ENCODE results near the gene PHTF2. TPM values are rescaled to one million over a fixed set of nuclear protein-coding genes. Genes with fewer than 3 reads are reported as not detected.

Gene PHTF2
- total and polyA plus RNA-seq, 2 experiments from 2014 or later, result 13.3 to 26.9 TPM

DNA sequence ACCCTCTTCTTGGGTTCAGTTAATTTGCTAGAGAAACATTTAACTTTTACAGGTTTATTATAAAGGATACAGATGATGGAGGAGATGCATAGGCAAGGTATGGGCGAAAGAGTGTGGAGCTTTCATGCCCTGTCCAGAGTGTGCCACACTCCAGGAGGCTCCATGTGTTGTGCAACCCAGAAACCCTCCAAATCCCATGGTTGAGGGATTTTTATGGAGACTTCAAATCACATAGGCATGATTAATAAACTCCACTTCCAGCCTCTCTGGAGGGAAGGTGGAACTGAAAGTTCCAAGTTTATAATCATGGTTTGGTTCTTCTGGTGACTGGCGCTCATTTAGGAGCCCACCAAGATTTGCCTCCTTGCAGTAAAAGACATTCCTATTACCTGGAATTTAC lies 159.9 kb downstream of the PHTF2 start:
- H3K27ac ChIP-seq, result no peak overlapping the region
- no peaks in the 10 kb centered on the region for H3K4me1 ChIP-seq (ENCODE audit: insufficient read depth)
- WGBS (ENCODE audit: low lambda C conversion rate, missing lambda C conversion rate), result 100% methylated on average over 2 of the region's 2 CpGs
- H3K9me2 ChIP-seq (replicated peaks; ENCODE audit: insufficient read depth), result no peaks in the 10 kb centered on the region
- no peak for DNase-seq (ENCODE audit: low spot score)
- H3K9me3 ChIP-seq (ENCODE audit: low read depth), result no peaks in the 10 kb centered on the region
- no peaks in the 10 kb centered on the region for H4K20me1 ChIP-seq (ENCODE audit: insufficient read depth, poor library complexity, severe bottlenecking)
- H3K36me3 ChIP-seq (replicated peaks; ENCODE audit: insufficient read depth, low read depth), result no peaks in the 10 kb centered on the region
- H2AFZ ChIP-seq, result no peak overlapping the region
- TF ChIP-seq, protein P1, sequence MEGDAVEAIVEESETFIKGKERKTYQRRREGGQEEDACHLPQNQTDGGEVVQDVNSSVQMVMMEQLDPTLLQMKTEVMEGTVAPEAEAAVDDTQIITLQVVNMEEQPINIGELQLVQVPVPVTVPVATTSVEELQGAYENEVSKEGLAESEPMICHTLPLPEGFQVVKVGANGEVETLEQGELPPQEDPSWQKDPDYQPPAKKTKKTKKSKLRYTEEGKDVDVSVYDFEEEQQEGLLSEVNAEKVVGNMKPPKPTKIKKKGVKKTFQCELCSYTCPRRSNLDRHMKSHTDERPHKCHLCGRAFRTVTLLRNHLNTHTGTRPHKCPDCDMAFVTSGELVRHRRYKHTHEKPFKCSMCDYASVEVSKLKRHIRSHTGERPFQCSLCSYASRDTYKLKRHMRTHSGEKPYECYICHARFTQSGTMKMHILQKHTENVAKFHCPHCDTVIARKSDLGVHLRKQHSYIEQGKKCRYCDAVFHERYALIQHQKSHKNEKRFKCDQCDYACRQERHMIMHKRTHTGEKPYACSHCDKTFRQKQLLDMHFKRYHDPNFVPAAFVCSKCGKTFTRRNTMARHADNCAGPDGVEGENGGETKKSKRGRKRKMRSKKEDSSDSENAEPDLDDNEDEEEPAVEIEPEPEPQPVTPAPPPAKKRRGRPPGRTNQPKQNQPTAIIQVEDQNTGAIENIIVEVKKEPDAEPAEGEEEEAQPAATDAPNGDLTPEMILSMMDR (IDR thresholded peaks at IDR 0.05; ENCODE audit: poor library complexity), result no peak
- TF ChIP-seq EZH2phosphoT487 (IDR thresholded peaks at IDR 0.05; ENCODE audit: low read depth, severe bottlenecking, unreplicated experiment) (no peak), EZH2 (IDR thresholded peaks at IDR 0.05; ENCODE audit: borderline replicate concordance) (no peak)
- H3K4me2 ChIP-seq, result no peak overlapping the region
- no peaks in the 10 kb centered on the region for H3K79me2 ChIP-seq
- no peak overlapping the region for H3K4me3 ChIP-seq
- no peaks in the 10 kb centered on the region for H3K27me3 ChIP-seq

- no peaks in the 10 kb centered on the region for H3K9me2 ChIP-seq (replicated peaks; ENCODE audit: insufficient read depth)
- no peak overlapping the region for H3K27ac ChIP-seq
Observed at GRCh38 chr7:77959080-77959479, 160.5 kb downstream of the PHTF2 start.

GRCh38 chr7:77960336-77960735 lies 161.8 kb downstream of the PHTF2 start:
- Histone ChIP-seq H3K27ac (no peak overlapping the region), H3K4me1 (ENCODE audit: insufficient read depth) (no peaks in the 10 kb centered on the region), H3K9me2 (replicated peaks; ENCODE audit: insufficient read depth) (no peaks in the 10 kb centered on the region), H3K4me3 (no peak overlapping the region), H3K4me2 (no peak overlapping the region), H3K79me2 (no peaks in the 10 kb centered on the region), H4K20me1 (ENCODE audit: insufficient read depth, poor library complexity, severe bottlenecking) (no peaks in the 10 kb centered on the region), H2AFZ (no peak overlapping the region), H3K9me3 (ENCODE audit: low read depth) (no peaks in the 10 kb centered on the region), H3K27me3 (no peaks in the 10 kb centered on the region), H3K36me3 (replicated peaks; ENCODE audit: insufficient read depth, low read depth) (no peaks in the 10 kb centered on the region)
- TF ChIP-seq EZH2phosphoT487 (IDR thresholded peaks at IDR 0.05; ENCODE audit: low read depth, severe bottlenecking, unreplicated experiment) (no peak), EZH2 (IDR thresholded peaks at IDR 0.05; ENCODE audit: borderline replicate concordance) (no peak)
- TF ChIP-seq, protein P1 (IDR thresholded peaks at IDR 0.05; ENCODE audit: poor library complexity), result no peak
- DNase-seq (ENCODE audit: low spot score), result no peak
- WGBS (ENCODE audit: low lambda C conversion rate, missing lambda C conversion rate), result 76% methylated on average over 2 of the region's 2 CpGs

More at GRCh38 chr7:77959080-77959479, 160.5 kb downstream of the PHTF2 start:
- Histone ChIP-seq H3K79me2 (no peaks in the 10 kb centered on the region), H3K4me1 (ENCODE audit: insufficient read depth) (no peaks in the 10 kb centered on the region), H3K4me2 (no peak overlapping the region), H2AFZ (no peak overlapping the region), H3K36me3 (replicated peaks; ENCODE audit: insufficient read depth, low read depth) (no peaks in the 10 kb centered on the region), H3K9me3 (ENCODE audit: low read depth) (no peaks in the 10 kb centered on the region), H3K4me3 (no peak overlapping the region), H3K27me3 (no peaks in the 10 kb centered on the region), H4K20me1 (ENCODE audit: insufficient read depth, poor library complexity, severe bottlenecking) (no peaks in the 10 kb centered on the region)
- TF ChIP-seq, protein P1 (IDR thresholded peaks at IDR 0.05; ENCODE audit: poor library complexity), result no peak
- no peak for TF ChIP-seq EZH2 (IDR thresholded peaks at IDR 0.05; ENCODE audit: borderline replicate concordance)
- TF ChIP-seq EZH2phosphoT487 (IDR thresholded peaks at IDR 0.05; ENCODE audit: low read depth, severe bottlenecking, unreplicated experiment), result no peak
- WGBS (ENCODE audit: low lambda C conversion rate, missing lambda C conversion rate), result 58% methylated on average over 2 of the region's 2 CpGs
- DNase-seq (ENCODE audit: low spot score), result no peak

GRCh38 chr7:77967429-77967828 lies 168.9 kb downstream of the PHTF2 start:
- no peaks in the 10 kb centered on the region for H3K9me2 ChIP-seq (replicated peaks; ENCODE audit: insufficient read depth)
- no peaks in the 10 kb centered on the region for H3K9me3 ChIP-seq (ENCODE audit: low read depth)
- no peak for DNase-seq (ENCODE audit: low spot score)
- no peaks in the 10 kb centered on the region for H3K27me3 ChIP-seq
- TF ChIP-seq EZH2phosphoT487 (IDR thresholded peaks at IDR 0.05; ENCODE audit: low read depth, severe bottlenecking, unreplicated experiment), result no peak
- no peak for TF ChIP-seq EZH2 (IDR thresholded peaks at IDR 0.05; ENCODE audit: borderline replicate concordance)
- TF ChIP-seq, protein P1 (IDR thresholded peaks at IDR 0.05; ENCODE audit: poor library complexity), result no peak
- H3K4me3 ChIP-seq, result no peak overlapping the region
- H2AFZ ChIP-seq, result no peak overlapping the region
- no peak overlapping the region for H3K4me2 ChIP-seq
- H4K20me1 ChIP-seq (ENCODE audit: insufficient read depth, poor library complexity, severe bottlenecking), result no peaks in the 10 kb centered on the region
- no peaks in the 10 kb centered on the region for H3K4me1 ChIP-seq (ENCODE audit: insufficient read depth)
- H3K79me2 ChIP-seq, result no peaks in the 10 kb centered on the region
- no peak overlapping the region for H3K27ac ChIP-seq
- H3K36me3 ChIP-seq (replicated peaks; ENCODE audit: insufficient read depth, low read depth), result no peaks in the 10 kb centered on the region

Measured in hepatocyte (in vitro differentiated cells).